ENCODE measurements around the gene KNOP1.

KNOP1 gene

GRCh38 chr16:19704321-19705145 lies 13.5 kb downstream of the KNOP1 start:
- DNase-seq (ENCODE audit: insufficient read length) (no peak), FAIRE-seq (no peak)
- TF ChIP-seq POLR2AphosphoS5 (IDR thresholded peaks at IDR 0.05; ENCODE audit: low read depth, low read length) (no peak), POLR2A (IDR thresholded peaks at IDR 0.05; ENCODE audit: low read depth, low read length) (no peak), TAF1 (IDR thresholded peaks at IDR 0.05; ENCODE audit: borderline replicate concordance, low read depth, low read length) (no peak)

- DNase-seq (ENCODE audit: insufficient read length), result no peak
- no peak for TF ChIP-seq TAF1 (IDR thresholded peaks at IDR 0.05; ENCODE audit: borderline replicate concordance, low read depth, low read length)
- TF ChIP-seq POLR2AphosphoS5 (IDR thresholded peaks at IDR 0.05; ENCODE audit: low read depth, low read length), result no peak
- TF ChIP-seq POLR2A (IDR thresholded peaks at IDR 0.05; ENCODE audit: low read depth, low read length), result no peak
- no peak for FAIRE-seq
Measured at GRCh38 chr16:19703172-19703889, 14.7 kb downstream of the KNOP1 start.

DNA sequence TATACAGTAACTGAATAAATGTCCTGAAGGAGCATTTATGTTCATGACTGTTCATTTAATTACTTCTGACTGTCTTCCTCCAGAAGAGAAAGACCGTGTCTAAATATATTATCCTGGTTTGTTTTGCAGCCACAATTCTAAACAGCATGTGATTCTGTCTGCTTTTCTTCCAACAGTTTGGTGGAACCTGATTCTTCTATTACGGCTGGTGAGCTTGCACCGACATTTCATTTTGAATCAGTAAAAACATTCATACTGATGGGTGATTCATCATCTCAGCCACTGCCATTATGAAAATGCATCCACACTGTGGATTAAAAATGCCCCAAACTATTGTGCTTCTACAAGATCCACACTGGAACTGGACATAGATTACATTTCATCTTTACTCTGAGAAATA lies 16.9 kb downstream of the KNOP1 start:
- FAIRE-seq (no peak), DNase-seq (ENCODE audit: insufficient read length) (no peak)
- no peak for TF ChIP-seq POLR2AphosphoS5 (IDR thresholded peaks at IDR 0.05; ENCODE audit: low read depth, low read length)
- TF ChIP-seq POLR2A (IDR thresholded peaks at IDR 0.05; ENCODE audit: low read depth, low read length), result no peak
- no peak for TF ChIP-seq TAF1 (IDR thresholded peaks at IDR 0.05; ENCODE audit: borderline replicate concordance, low read depth, low read length)

DNA sequence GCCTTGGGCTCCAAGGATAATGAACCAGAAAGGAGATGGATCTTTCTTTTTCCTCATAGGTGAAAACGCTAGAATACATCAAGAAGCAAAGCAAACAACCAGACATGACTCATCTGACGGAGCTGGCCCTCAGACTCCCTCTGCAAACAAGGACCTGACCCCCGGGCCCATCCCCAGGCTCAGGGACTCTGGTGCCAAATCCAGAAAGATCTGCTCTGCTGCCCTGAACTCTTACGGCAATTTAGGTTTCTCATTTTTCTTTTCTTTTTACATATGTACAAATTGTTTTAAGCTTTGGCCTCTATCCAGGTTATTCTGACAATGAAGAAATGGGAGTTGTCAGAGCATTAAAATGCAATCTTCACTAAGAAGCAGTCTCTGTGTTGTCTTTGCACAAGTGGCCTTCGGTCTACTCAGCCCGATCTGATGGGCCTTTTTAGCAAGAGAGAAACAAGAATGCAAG lies 17.7 kb downstream of the KNOP1 start:
- TF ChIP-seq POLR2AphosphoS5 (IDR thresholded peaks at IDR 0.05; ENCODE audit: low read depth, low read length) (no peak), POLR2A (IDR thresholded peaks at IDR 0.05; ENCODE audit: low read depth, low read length) (no peak), TAF1 (IDR thresholded peaks at IDR 0.05; ENCODE audit: borderline replicate concordance, low read depth, low read length) (no peak)
- FAIRE-seq, result no peak

GRCh38 chr16:19699472-19699871 lies 18.6 kb downstream of the KNOP1 start:
- TF ChIP-seq POLR2AphosphoS5 (IDR thresholded peaks at IDR 0.05; ENCODE audit: low read depth, low read length) (no peak), POLR2A (IDR thresholded peaks at IDR 0.05; ENCODE audit: low read depth, low read length) (no peak), TAF1 (IDR thresholded peaks at IDR 0.05; ENCODE audit: borderline replicate concordance, low read depth, low read length) (no peak)
- no peak for FAIRE-seq
- no peak for DNase-seq (ENCODE audit: insufficient read length)

More for the DNA sequence above, 17.7 kb downstream of the KNOP1 start:
- no peak for DNase-seq (ENCODE audit: insufficient read length)

- DNase-seq (ENCODE audit: insufficient read length) (no peak), FAIRE-seq (no peak)
- no peak for TF ChIP-seq TAF1 (IDR thresholded peaks at IDR 0.05; ENCODE audit: borderline replicate concordance, low read depth, low read length)
- no peak; the same call in 1 of the 2 replicates for TF ChIP-seq POLR2AphosphoS5 (IDR thresholded peaks at IDR 0.05; ENCODE audit: low read depth, low read length)
- no peak for TF ChIP-seq POLR2A (IDR thresholded peaks at IDR 0.05; ENCODE audit: low read depth, low read length)
Measured at GRCh38 chr16:19698480-19699465, 19.3 kb downstream of the KNOP1 start.

DNA sequence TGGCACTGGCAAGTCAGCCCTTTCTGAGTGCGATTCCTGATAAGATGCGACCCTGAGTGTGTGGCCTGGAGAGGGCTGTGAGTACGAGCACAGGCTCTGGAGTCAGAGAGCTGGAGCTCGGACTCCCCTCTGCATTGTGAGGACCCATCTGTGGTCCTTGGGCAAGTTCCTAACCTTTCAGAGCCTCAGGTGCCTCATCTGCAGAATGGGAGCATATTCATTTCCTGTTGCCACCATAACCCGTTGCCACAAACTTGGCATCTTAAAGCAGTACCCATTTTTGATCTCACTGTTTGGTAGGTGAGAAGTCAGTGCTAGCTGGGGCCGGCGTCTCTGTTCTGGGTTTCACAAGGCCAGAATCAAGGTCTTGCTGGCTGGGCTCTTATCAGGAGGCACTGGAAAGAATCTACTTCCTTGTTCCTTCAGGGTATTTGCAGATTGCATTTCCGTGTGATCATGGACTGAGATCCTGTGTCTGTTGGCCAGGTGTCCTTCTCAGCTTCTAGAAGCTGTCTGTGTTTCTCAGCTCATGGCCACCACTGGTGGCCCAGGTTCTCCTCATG lies 20.2 kb downstream of the KNOP1 start:
- DNase-seq (ENCODE audit: insufficient read length) (no peak), FAIRE-seq (no peak)
- TF ChIP-seq TAF1 (IDR thresholded peaks at IDR 0.05; ENCODE audit: borderline replicate concordance, low read depth, low read length) (no peak), POLR2AphosphoS5 (IDR thresholded peaks at IDR 0.05; ENCODE audit: low read depth, low read length) (no peak), POLR2A (IDR thresholded peaks at IDR 0.05; ENCODE audit: low read depth, low read length) (no peak)

GRCh38 chr16:19696961-19697360 lies 21.1 kb downstream of the KNOP1 start:
- no peak for DNase-seq (ENCODE audit: insufficient read length)
- no peak for FAIRE-seq

GRCh38 chr16:19696328-19696727 lies 21.7 kb downstream of the KNOP1 start:
- TF ChIP-seq TAF1 (IDR thresholded peaks at IDR 0.05; ENCODE audit: borderline replicate concordance, low read depth, low read length) (no peak), POLR2AphosphoS5 (IDR thresholded peaks at IDR 0.05; ENCODE audit: low read depth, low read length) (no peak), POLR2A (IDR thresholded peaks at IDR 0.05; ENCODE audit: low read depth, low read length) (no peak)
- FAIRE-seq (no peak), DNase-seq (ENCODE audit: insufficient read length) (no peak)

More at GRCh38 chr16:19696961-19697360, 21.1 kb downstream of the KNOP1 start:
- TF ChIP-seq POLR2AphosphoS5 (IDR thresholded peaks at IDR 0.05; ENCODE audit: low read depth, low read length), result no peak
- TF ChIP-seq POLR2A (IDR thresholded peaks at IDR 0.05; ENCODE audit: low read depth, low read length), result no peak
- TF ChIP-seq TAF1 (IDR thresholded peaks at IDR 0.05; ENCODE audit: borderline replicate concordance, low read depth, low read length), result no peak

- TF ChIP-seq POLR2A (IDR thresholded peaks at IDR 0.05; ENCODE audit: low read depth, low read length) (no peak), TAF1 (IDR thresholded peaks at IDR 0.05; ENCODE audit: borderline replicate concordance, low read depth, low read length) (no peak), POLR2AphosphoS5 (IDR thresholded peaks at IDR 0.05; ENCODE audit: low read depth, low read length) (no peak)
- FAIRE-seq, result no peak
- no peak for DNase-seq (ENCODE audit: insufficient read length)
Measured at GRCh38 chr16:19694989-19695388, 23.0 kb downstream of the KNOP1 start.
